CD14-positive monocyte (primary cell): ENCODE results near the gene B4GALT6. TPM values are rescaled to one million over a fixed set of nuclear protein-coding genes. Genes with fewer than 3 reads are reported as not detected.

ENCODE experiments used
- DNase-seq, 3 donors: peaks; one replicate each; pipeline ENCODE4 v3.0.0-alpha.2; 2011 to 2022
- H2AFZ ChIP-seq: 2 replicates; pipeline ENCODE4 v1.6.0; 2012; ENCODE audit warnings: mild to moderate bottlenecking, low read depth, low read length, inconsistent platforms; ENCODE audit not compliant: insufficient read depth, poor library complexity, severe bottlenecking
- H3K27ac ChIP-seq, 2 donors: 1 replicate in 1 of 2; 2 replicates in 1 of 2; pipeline ENCODE4 v1.5.1; 2012 to 2013; ENCODE audit warnings: low read length in 2 of 2, control low read depth in 1 of 2, inconsistent platforms in 1 of 2, low read depth in 1 of 2, mild to moderate bottlenecking in 1 of 2
- H3K27me3 ChIP-seq, 2 donors: one replicate each; pipeline versions ENCODE4 v1.6.0 to v1.6.1; 2011 to 2013; ENCODE audit warnings: low read length in 2 of 2; ENCODE audit not compliant: control insufficient read depth in 2 of 2, insufficient read depth in 2 of 2
- H3K36me3 ChIP-seq, 2 donors: replicated peaks in 1 of 2; 1 replicate in 1 of 2; 2 replicates in 1 of 2; pipeline versions ENCODE4 v1.5.1 to v1.6.1; 2012 to 2013; ENCODE audit warnings: low read length in 2 of 2, control low read depth in 1 of 2, inconsistent platforms in 1 of 2, mild to moderate bottlenecking in 1 of 2; ENCODE audit not compliant: insufficient read depth in 2 of 2, control insufficient read depth in 1 of 2
- H3K4me1 ChIP-seq, 2 donors: 1 replicate in 1 of 2; 2 replicates in 1 of 2; pipeline versions ENCODE4 v1.5.1 to v1.6.1; 2012 to 2013; ENCODE audit warnings: low read length in 2 of 2, control low read depth in 1 of 2, inconsistent platforms in 1 of 2, mild to moderate bottlenecking in 1 of 2, moderate library complexity in 1 of 2; ENCODE audit not compliant: insufficient read depth in 2 of 2, control insufficient read depth in 1 of 2
- H3K4me2 ChIP-seq: replicated peaks from 2 replicates; pipeline ENCODE3; 2012; ENCODE audit warnings: low read length, moderate library complexity, mild to moderate bottlenecking; ENCODE audit not compliant: poor library complexity, severe bottlenecking; ENCODE audit errors: extremely low read depth
- H3K4me3 ChIP-seq, 3 experiments: fragments of 200-600 bp in 1 of 3; sonication (generic) in 1 of 3; replicated peaks in 1 of 3; 1 replicate in 2 of 3; 2 replicates in 1 of 3; pipeline ENCODE4 v1.5.1; 2011 to 2013; ENCODE audit warnings: low read length in 3 of 3, mild to moderate bottlenecking in 3 of 3, control low read depth in 2 of 3, low read depth in 2 of 3, inconsistent platforms in 1 of 3, moderate library complexity in 1 of 3
- H3K79me2 ChIP-seq: 2 replicates; pipeline ENCODE4 v1.6.0; 2012; ENCODE audit warnings: mild to moderate bottlenecking, control low read depth, inconsistent platforms, low read length, moderate library complexity; ENCODE audit not compliant: insufficient read depth
- H3K9ac ChIP-seq: 2 replicates; pipeline ENCODE4 v1.6.0; 2017; ENCODE audit warnings: low read length, mild to moderate bottlenecking; ENCODE audit not compliant: insufficient read depth, poor library complexity, severe bottlenecking
- H3K9me3 ChIP-seq, 2 donors: replicated peaks in 1 of 2; 1 replicate in 1 of 2; 2 replicates in 1 of 2; pipeline versions ENCODE4 v1.5.1 to v1.6.1; 2012 to 2013; ENCODE audit warnings: low read length in 2 of 2, control low read depth in 1 of 2; ENCODE audit not compliant: control insufficient read depth in 1 of 2, insufficient read depth in 1 of 2
- H4K20me1 ChIP-seq: 2 replicates; pipeline ENCODE4 v1.6.0; 2012; ENCODE audit warnings: mild to moderate bottlenecking, low read length, control low read depth, moderate library complexity; ENCODE audit not compliant: insufficient read depth
- H3K27ac Mint-ChIP-seq, 7 donors: one replicate each; pipeline ENCODE4 v1.8.0; 2020; ENCODE audit warnings: mild to moderate bottlenecking in 7 of 7, mixed read lengths in 7 of 7, moderate library complexity in 6 of 7, inconsistent platforms in 2 of 7
- H3K27me3 Mint-ChIP-seq, 3 donors: one replicate each; pipeline ENCODE4 v1.8.0; 2021 to 2022; ENCODE audit warnings: low read depth in 3 of 3, mild to moderate bottlenecking in 3 of 3, mixed read lengths in 3 of 3, moderate library complexity in 3 of 3, inconsistent platforms in 1 of 3
- H3K36me3 Mint-ChIP-seq, 2 donors: one replicate each; pipeline ENCODE4 v1.8.0; 2020; ENCODE audit warnings: mixed read lengths in 2 of 2, inconsistent platforms in 1 of 2, mild to moderate bottlenecking in 1 of 2
- H3K4me1 Mint-ChIP-seq: one replicate; pipeline ENCODE4 v1.8.0; 2020; ENCODE audit warnings: mild to moderate bottlenecking, mixed read lengths
- H3K4me3 Mint-ChIP-seq, 2 donors: one replicate each; pipeline ENCODE4 v1.8.0; 2020; ENCODE audit warnings: mild to moderate bottlenecking in 2 of 2, mixed read lengths in 2 of 2, moderate library complexity in 1 of 2
- H3K9me3 Mint-ChIP-seq, 7 donors: one replicate each; pipeline ENCODE4 v1.8.0; 2020 to 2022; ENCODE audit warnings: mixed read lengths in 7 of 7, mild to moderate bottlenecking in 6 of 7, moderate library complexity in 6 of 7, inconsistent platforms in 2 of 7
- CTCF ChIP-seq: fragments of 200-600 bp; IDR thresholded peaks from one replicate; pipeline ENCODE4 v1.8.0; 2022; ENCODE audit warnings: antibody characterized with exemption, mild to moderate bottlenecking
- WGBS: methylation state at CpG from one replicate; pipeline ENCODE4 v1.1.5; 2013; ENCODE audit warnings: missing lambda C conversion rate; ENCODE audit not compliant: insufficient coverage; 5-methylcytosine and 5-hydroxymethylcytosine counted together
- intact Hi-C, 2 donors: fragments of 100-400 bp; cut with micrococcal nuclease; formaldehyde crosslinking; loops; one replicate each; pipeline versions ENCODE4 v1.15.0 to v1.15.1; 2023
- polyA plus RNA-seq, 3 donors: library from polyadenylated mRNA; depleted of rRNA in 1 of 3; unstranded in 2 of 3; stranded (reverse) in 1 of 3; fragments of 300-500 nt in 2 of 3; fragments of >200 nt in 1 of 3; fragmentation: Illumina TruSeq in 2 of 3; gene quantifications; 1 replicate in 2 of 3; 2 replicates in 1 of 3; pipeline ENCODE4 v1.2.3, GENCODE V29; 2012 to 2021

Gene B4GALT6
- polyA plus RNA-seq, 3 donors, result 0.09 to 0.68 (median 0.12) TPM

- Mint-ChIP-seq H3K4me3 (no peak overlapping the region), H3K36me3 (no peaks in the 10 kb centered on the region), H3K4me1 (no peaks in the 10 kb centered on the region), H3K27me3 (no peaks in the 10 kb centered on the region), H3K27ac (no peak overlapping the region), H3K9me3 (peaks cover 0 to 7% (median 2%) of the 10 kb centered on the region in 7 donors)
- no peak overlapping the region for H3K4me3 ChIP-seq
- no peak overlapping the region for H2AFZ ChIP-seq
- H3K36me3 ChIP-seq, result no peaks in the 10 kb centered on the region
- H3K9ac ChIP-seq, result no peak overlapping the region
- H3K4me2 ChIP-seq, result no peak overlapping the region
- no CpG with 5 or more reads among the region's 5 CpGs for WGBS
- intact Hi-C loops, result no loop called here
- no peaks in the 10 kb centered on the region for H3K79me2 ChIP-seq
- H3K27ac ChIP-seq, result no peak overlapping the region
- H3K27me3 ChIP-seq, result no peaks in the 10 kb centered on the region
- no peaks in the 10 kb centered on the region for H3K4me1 ChIP-seq
- no peak for DNase-seq
- no peak for TF ChIP-seq CTCF
- no peaks in the 10 kb centered on the region for H3K9me3 ChIP-seq
- H4K20me1 ChIP-seq, result no peaks in the 10 kb centered on the region
Observed at GRCh38 chr18:31585991-31586390, 98.4 kb downstream of the B4GALT6 start.

GRCh38 chr18:31583185-31583854 lies 101.1 kb downstream of the B4GALT6 start:
- Histone ChIP-seq H4K20me1 (no peaks in the 10 kb centered on the region), H3K27me3 (no peaks in the 10 kb centered on the region), H3K4me2 (no peak overlapping the region), H3K4me3 (no peak overlapping the region), H2AFZ (no peak overlapping the region), H3K9me3 (no peaks in the 10 kb centered on the region), H3K79me2 (no peaks in the 10 kb centered on the region), H3K36me3 (no peaks in the 10 kb centered on the region), H3K9ac (no peak overlapping the region), H3K27ac (no peak overlapping the region), H3K4me1 (no peaks in the 10 kb centered on the region)
- Mint-ChIP-seq H3K27ac (no peak overlapping the region), H3K4me3 (no peak overlapping the region), H3K27me3 (no peaks in the 10 kb centered on the region), H3K4me1 (no peaks in the 10 kb centered on the region), H3K36me3 (no peaks in the 10 kb centered on the region), H3K9me3 (peaks cover 0 to 2% (median 0%) of the 10 kb centered on the region in 7 donors)
- 96% methylated on average over 4 of the region's 5 CpGs for WGBS
- no peak for TF ChIP-seq CTCF
- DNase-seq, result no peak
- intact Hi-C loops, result no loop called here
